H1 (cell line): ENCODE data around the gene ING5. TPM values are rescaled to one million over a fixed set of nuclear protein-coding genes. Genes with fewer than 3 reads are reported as not detected.

Source experiments
- CTCF ChIA-PET: fragments of 300-600 bp; sonication (Branson Sonifier 250); formaldehyde crosslinking; loops from one replicate; lab custom pipeline; 2021; ENCODE audit not compliant: partially characterized antibody; lab: Charles Lee
- POLR2A ChIA-PET: fragments of 300-600 bp; sonication (Branson Sonifier 250); formaldehyde crosslinking; loops from one replicate; lab custom pipeline; 2021; ENCODE audit warnings: inconsistent platforms; ENCODE audit not compliant: partially characterized antibody; lab: Charles Lee
- DNase-seq, 2 experiments: peaks; one replicate each; pipeline versions ENCODE4 v3.0.0 to v3.0.0-alpha.2; 2010 to 2022; ENCODE audit warnings: low spot score in 2 of 2, low read depth in 1 of 2, mixed read lengths in 1 of 2
- FAIRE-seq: peaks from 2 replicates; lab custom pipeline; 2011; peaks lifted over from hg19 to GRCh38; lab: Jason Lieb, UNC
- H2AFZ ChIP-seq: 2 replicates; pipeline ENCODE4 v1.8.1; 2012; ENCODE audit warnings: low read length, inconsistent platforms
- H2AK5ac ChIP-seq: 2 replicates; pipeline ENCODE4 v1.6.1; 2013; ENCODE audit warnings: low read depth, low read length
- H2BK120ac ChIP-seq: replicated peaks from 2 replicates; pipeline ENCODE3; 2013; ENCODE audit warnings: low read depth, low read length, inconsistent platforms
- H2BK12ac ChIP-seq: 2 replicates; pipeline ENCODE4 v1.6.1; 2013; ENCODE audit warnings: low read depth, low read length
- H2BK15ac ChIP-seq: 2 replicates; pipeline ENCODE4 v1.6.1; 2013; ENCODE audit warnings: low read length
- H2BK20ac ChIP-seq: 2 replicates; pipeline ENCODE4 v1.6.1; 2013; ENCODE audit warnings: low read length
- H2BK5ac ChIP-seq: 2 replicates; pipeline ENCODE4 v1.6.1; 2013; ENCODE audit warnings: low read depth, low read length
- H3K14ac ChIP-seq: 2 replicates; pipeline ENCODE4 v1.6.1; 2013; ENCODE audit warnings: inconsistent platforms; ENCODE audit not compliant: insufficient read length
- H3K18ac ChIP-seq: 2 replicates; pipeline ENCODE4 v1.6.1; 2013; ENCODE audit warnings: low read length; ENCODE audit errors: extremely low read depth
- H3K23ac ChIP-seq: 2 replicates; pipeline ENCODE4 v1.6.1; 2013; ENCODE audit warnings: inconsistent platforms; ENCODE audit not compliant: insufficient read length
- H3K23me2 ChIP-seq: 2 replicates; pipeline ENCODE4 v1.6.1; 2013; ENCODE audit warnings: low read depth, low read length
- H3K27ac ChIP-seq: 2 replicates; pipeline ENCODE4 v1.6.1; 2011; ENCODE audit warnings: low read depth, low read length, inconsistent platforms
- H3K27me3 ChIP-seq, 4 experiments: replicated peaks in 1 of 4; 1 replicate in 1 of 4; 2 replicates in 3 of 4; pipeline versions ENCODE4 v1.6.1 to v1.8.1; 2011 to 2013; ENCODE audit warnings: low read length in 3 of 4, mild to moderate bottlenecking in 3 of 4, inconsistent platforms in 2 of 4, mixed read lengths in 2 of 4, moderate library complexity in 1 of 4; ENCODE audit not compliant: control insufficient read depth in 3 of 4, insufficient read depth in 3 of 4; ENCODE audit errors: extremely low read depth in 1 of 4
- H3K36me3 ChIP-seq, 4 experiments: 2 replicates each; pipeline versions ENCODE4 v1.6.1 to v1.8.1; 2011 to 2013; ENCODE audit warnings: mild to moderate bottlenecking in 4 of 4, low read length in 3 of 4, moderate library complexity in 2 of 4, control low read depth in 1 of 4, inconsistent platforms in 1 of 4; ENCODE audit not compliant: insufficient read depth in 4 of 4, control insufficient read depth in 2 of 4
- H3K4ac ChIP-seq: replicated peaks from 2 replicates; pipeline ENCODE3; 2013; ENCODE audit warnings: low read length, low read depth, mixed read lengths, inconsistent platforms; ENCODE audit not compliant: insufficient read length
- H3K4me1 ChIP-seq, 4 experiments: replicated peaks in 1 of 4; 1 replicate in 1 of 4; 2 replicates in 3 of 4; pipeline versions ENCODE4 v1.6.1 to v1.8.1; 2011 to 2013; ENCODE audit warnings: low read length in 3 of 4, inconsistent platforms in 2 of 4, mixed read lengths in 1 of 4; ENCODE audit not compliant: insufficient read depth in 4 of 4, control insufficient read depth in 3 of 4
- H3K4me2 ChIP-seq, 2 experiments: 2 replicates each; pipeline versions ENCODE4 v1.6.1 to v1.8.1; 2011 to 2013; ENCODE audit warnings: low read depth in 2 of 2, low read length in 2 of 2, control low read depth in 1 of 2, inconsistent platforms in 1 of 2, mild to moderate bottlenecking in 1 of 2; ENCODE audit not compliant: insufficient read depth in 1 of 2
- H3K4me3 ChIP-seq, 4 experiments: fragments of 200-600, 300-600 bp in 1 of 4; sonication (generic), shearing (Covaris generic), sonication (Bioruptor Twin) in 1 of 4; 2 replicates each; pipeline versions ENCODE4 v1.5.1 to v1.8.1; 2011 to 2016; ENCODE audit warnings: low read length in 4 of 4, low read depth in 3 of 4, control low read depth in 2 of 4, inconsistent platforms in 2 of 4, mild to moderate bottlenecking in 2 of 4, mixed read lengths in 1 of 4, moderate library complexity in 1 of 4; ENCODE audit not compliant: insufficient read depth in 2 of 4; ENCODE audit errors: extremely low read depth in 1 of 4
- H3K56ac ChIP-seq: replicated peaks from 2 replicates; pipeline ENCODE3; 2013; ENCODE audit warnings: low read depth, mild to moderate bottlenecking, mixed read lengths, low read length, inconsistent platforms; ENCODE audit not compliant: insufficient read length
- H3K79me1 ChIP-seq: 2 replicates; pipeline ENCODE4 v1.6.1; 2013; ENCODE audit warnings: low read depth, low read length, control low read depth
- H3K79me2 ChIP-seq, 2 experiments: 2 replicates each; pipeline versions ENCODE4 v1.6.1 to v1.8.1; 2012 to 2013; ENCODE audit warnings: low read length in 2 of 2, mild to moderate bottlenecking in 2 of 2, inconsistent platforms in 1 of 2; ENCODE audit not compliant: insufficient read depth in 2 of 2, control insufficient read depth in 1 of 2
- H3K9ac ChIP-seq, 4 experiments: replicated peaks in 1 of 4; 1 replicate in 1 of 4; 2 replicates in 3 of 4; pipeline versions ENCODE4 v1.6.1 to v1.8.1; 2011 to 2013; ENCODE audit warnings: low read depth in 3 of 4, low read length in 3 of 4, control low read depth in 2 of 4, mild to moderate bottlenecking in 2 of 4, moderate library complexity in 2 of 4, inconsistent platforms in 1 of 4; ENCODE audit errors: extremely low read depth in 1 of 4
- H3K9me3 ChIP-seq, 2 experiments: 2 replicates each; pipeline versions ENCODE4 v1.6.1 to v1.8.1; 2012 to 2013; ENCODE audit warnings: mild to moderate bottlenecking in 2 of 2, moderate library complexity in 2 of 2, control low read depth in 1 of 2, inconsistent platforms in 1 of 2, low read depth in 1 of 2, low read length in 1 of 2, mixed read lengths in 1 of 2; ENCODE audit not compliant: insufficient read depth in 2 of 2
- H4K20me1 ChIP-seq, 2 experiments: replicated peaks in 1 of 2; 2 replicates each; pipeline versions ENCODE3 to v1.8.1; 2011 to 2013; ENCODE audit warnings: inconsistent platforms in 2 of 2, low read length in 2 of 2, mild to moderate bottlenecking in 1 of 2; ENCODE audit not compliant: insufficient read depth in 2 of 2, control insufficient read depth in 1 of 2
- H4K5ac ChIP-seq: 2 replicates; pipeline ENCODE4 v1.6.1; 2013; ENCODE audit warnings: low read length, low read depth, mixed read lengths, inconsistent platforms; ENCODE audit not compliant: insufficient read length
- H4K8ac ChIP-seq: 2 replicates; pipeline ENCODE4 v1.8.0; 2013; ENCODE audit warnings: mild to moderate bottlenecking, moderate library complexity, low read length, inconsistent platforms; ENCODE audit not compliant: insufficient read depth; ENCODE audit errors: extremely low read depth
- H4K91ac ChIP-seq: replicated peaks from 2 replicates; pipeline ENCODE3; 2013; ENCODE audit warnings: low read length, mixed read lengths, inconsistent platforms; ENCODE audit not compliant: insufficient read length
- BCL11A ChIP-seq, 2 experiments: IDR thresholded peaks; one replicate each; pipeline ENCODE4 v1.6.1; 2011; ENCODE audit warnings: low read depth in 2 of 2, low read length in 2 of 2, mild to moderate bottlenecking in 2 of 2
- CREB1 ChIP-seq: IDR thresholded peaks from 2 replicates; pipeline ENCODE4 v1.6.1; 2012; ENCODE audit warnings: inconsistent platforms
- E2F6 ChIP-seq: IDR thresholded peaks from 2 replicates; pipeline ENCODE4 v1.6.1; 2012; ENCODE audit warnings: inconsistent platforms
- EZH2 ChIP-seq: fragments of 200-600 bp; sonication (generic); IDR thresholded peaks from 2 replicates; pipeline ENCODE4 v1.7.1; 2012; ENCODE audit warnings: low read depth, mild to moderate bottlenecking, moderate library complexity, low read length, inconsistent platforms; ENCODE audit not compliant: severe bottlenecking
- GTF2F1 ChIP-seq: IDR thresholded peaks from 2 replicates; pipeline ENCODE4 v1.6.1; 2012; ENCODE audit warnings: low read depth, low read length, improper control_type of control experiment, borderline replicate concordance
- HDAC6 ChIP-seq: IDR thresholded peaks from one replicate; pipeline ENCODE4 v1.7.1; 2012; ENCODE audit warnings: low read depth, mild to moderate bottlenecking, inconsistent platforms, low read length, moderate library complexity
- MAFK ChIP-seq: IDR thresholded peaks from 2 replicates; pipeline ENCODE4 v1.6.1; 2012; ENCODE audit warnings: low read depth, mild to moderate bottlenecking, improper control_type of control experiment, low read length
- PHF8 ChIP-seq: fragments of 200-600 bp; sonication (generic); conservative IDR thresholded peaks from 2 replicates; pipeline ENCODE4 v1.7.1; 2012; ENCODE audit warnings: low read depth, mild to moderate bottlenecking, inconsistent platforms, low read length, moderate library complexity
- TEAD4 ChIP-seq: IDR thresholded peaks from 2 replicates; pipeline ENCODE4 v1.6.1; 2012; ENCODE audit warnings: low read depth, low read length, inconsistent platforms, mixed read lengths
- whole genome bisulfite sequencing, 2 experiments: shearing (Covaris generic) in 1 of 2; methylation state at CpG; one replicate each; pipeline versions ENCODE4 v1.1.6 to v1.1.7; 2013 to 2015; ENCODE audit warnings: low lambda C conversion rate in 2 of 2, mixed read lengths in 2 of 2, inconsistent platforms in 1 of 2, low coverage in 1 of 2, missing lambda C conversion rate in 1 of 2; ENCODE audit not compliant: insufficient replicate concordance in 2 of 2, insufficient coverage in 1 of 2, insufficient read length in 1 of 2; ENCODE audit errors: extremely low coverage in 1 of 2, missing lambda C conversion rate in 1 of 2; 5-methylcytosine and 5-hydroxymethylcytosine counted together
- polyA plus RNA-seq, 7 experiments: library from polyadenylated mRNA; depleted of rRNA in 3 of 7; stranded (reverse) in 5 of 7; unstranded in 2 of 7; fragments of >200 nt in 5 of 7; fragments of 200-250 nt in 2 of 7; gene quantifications; 1 replicate in 5 of 7; 2 replicates in 1 of 7; 4 replicates in 1 of 7; pipeline versions ENCODE4 v1.2.1 to v1.2.3, GENCODE V29; 2011 to 2013; ENCODE audit warnings: missing spikeins in 2 of 7, mixed read lengths in 2 of 7
- total RNA-seq: library from RNA; stranded (reverse); fragmentation: NEBNext Ultra II Directional; extraction: Animal tissue kit (Norgen Biotek cat#: 25700); gene quantifications from 2 replicates; pipeline ENCODE4 v1.2.1, GENCODE V29; 2021

ING5 gene
- total and polyA plus RNA-seq, 2 of the 8 experiments (the other 6 are each of a cell fraction or from before 2014, with no cell fraction given): 41.5 to 47.4 TPM

- Histone ChIP-seq H4K5ac (no peak overlapping the region), H3K18ac (peak overlapping the region; percentile 32), H3K9ac (peak overlapping the region in 3 of 4 experiments; percentile 2 to 57 (median 51); a peak in 5 of 7 replicates), H3K4ac (no peak overlapping the region), H2BK20ac (no peak overlapping the region), H3K9me3 (no peaks in the 10 kb centered on the region), H2AFZ (no peak overlapping the region), H2BK120ac (no peak overlapping the region), H3K27me3 (no peaks in the 10 kb centered on the region), H3K36me3 (peaks cover 11 to 27% (median 20%) of the 10 kb centered on the region in 4 experiments), H4K8ac (peak overlapping the region; percentile 38; the same call in 1 of the 2 replicates), H3K56ac (no peak overlapping the region), H4K20me1 (peaks cover 4 to 8% of the 10 kb centered on the region in 2 experiments), H3K4me3 (peak overlapping the region; percentile 68 to 95 (median 78)), H2BK15ac (no peak overlapping the region), H3K23me2 (peaks cover 2% of the 10 kb centered on the region; the same call in 1 of the 2 replicates), H3K23ac (no peak overlapping the region), H4K91ac (no peak overlapping the region), H3K27ac (no peak overlapping the region), H3K4me2 (peak overlapping the region; percentile 63 to 79), H3K79me2 (peaks cover 5 to 19% of the 10 kb centered on the region in 2 experiments; a peak in 3 of 4 replicates), H3K79me1 (peaks cover 5% of the 10 kb centered on the region; the same call in 1 of the 2 replicates), H3K14ac (no peak overlapping the region), H3K4me1 (peaks cover 0 to 5% (median 3%) of the 10 kb centered on the region in 4 experiments; a peak in 4 of 7 replicates), H2BK5ac (no peak overlapping the region), H2BK12ac (no peak overlapping the region), H2AK5ac (no peak overlapping the region)
- TF ChIP-seq PHF8 (no peak), EZH2 (no peak), E2F6 (no peak), BCL11A (IDR thresholded peaks at IDR 0.05; ENCODE audit: low read depth in 2 of 2, low read length in 2 of 2) (no peak), HDAC6 (no peak), GTF2F1 (no peak), TEAD4 (no peak), MAFK (no peak), CREB1 (no peak)
- 53% methylated on average over 11 of the region's 11 CpGs; no CpG with 5 or more reads in 1 of the 2 experiments for WGBS, 2 experiments
- ChIA-PET POLR2A (interaction anchor here (1.0 to 11.2 kb wide), 9 partner anchors 10 to 107 kb away, joined by 3 to 265 read pairs (median 4); partner anchors contain the start of genes D2HGDH, DTYMK and NEU4), CTCF (interaction anchor here (0.6 to 2.6 kb wide), 12 partner anchors 10 to 540 kb away, joined by 3 to 11 read pairs (median 4); partner anchors contain the start of gene DTYMK)
- no peak for DNase-seq
- FAIRE-seq: no peak
These were observed 1.3 kb downstream of the ING5 start for GRCh38 chr2:241703032-241703604.
